Smooth muscle cell (in vitro differentiated cells): ENCODE measurements around the gene SHQ1. TPM values are rescaled to one million over a fixed set of nuclear protein-coding genes. Genes with fewer than 3 reads are reported as not detected.

Experiments
- DNase-seq: peaks from one replicate; lab custom pipeline; 2025; ENCODE audit not compliant: unreplicated experiment; lab: John Stamatoyannopoulos, UW
- H2AFZ ChIP-seq: fragments of 200-600 bp; sonication (generic); 2 replicates; pipeline ENCODE4 v1.6.0; 2016; ENCODE audit warnings: antibody characterized with exemption, low read depth, mild to moderate bottlenecking
- H3F3A ChIP-seq: fragments of 200-600 bp; sonication (generic); 2 replicates; pipeline ENCODE4 v1.6.0; 2017; ENCODE audit warnings: antibody characterized with exemption, low read depth
- H3K27ac ChIP-seq: fragments of 200-600 bp; sonication (generic); 2 replicates; pipeline ENCODE4 v1.5.1; 2016; ENCODE audit warnings: low read depth, mild to moderate bottlenecking
- H3K27me3 ChIP-seq: fragments of 200-600 bp; sonication (generic); 2 replicates; pipeline ENCODE4 v1.6.1; 2016; ENCODE audit warnings: low read depth, mild to moderate bottlenecking
- H3K36me3 ChIP-seq: fragments of 200-600 bp; sonication (generic); 2 replicates; pipeline ENCODE4 v1.5.1; 2016; ENCODE audit warnings: low read depth
- H3K4me1 ChIP-seq: fragments of 200-600 bp; sonication (generic); 2 replicates; pipeline ENCODE4 v1.5.1; 2016; ENCODE audit warnings: low read depth
- H3K4me2 ChIP-seq: fragments of 200-600 bp; sonication (generic); 2 replicates; pipeline ENCODE4 v1.6.0; 2016; ENCODE audit warnings: mild to moderate bottlenecking
- H3K4me3 ChIP-seq: fragments of 200-600 bp; sonication (generic); 2 replicates; pipeline ENCODE4 v1.5.1; 2016; ENCODE audit warnings: mild to moderate bottlenecking
- H3K79me2 ChIP-seq: fragments of 200-600 bp; sonication (generic); 2 replicates; pipeline ENCODE4 v1.6.0; 2016; ENCODE audit warnings: low read depth, mild to moderate bottlenecking
- H3K9ac ChIP-seq: fragments of 200-600 bp; sonication (generic); 2 replicates; pipeline ENCODE4 v1.6.0; 2016; ENCODE audit warnings: low read depth
- H3K9me3 ChIP-seq: fragments of 200-600 bp; sonication (generic); replicated peaks from 2 replicates; pipeline ENCODE4 v1.5.1; 2016; ENCODE audit warnings: low read depth
- H4K20me1 ChIP-seq: fragments of 200-600 bp; sonication (generic); 2 replicates; pipeline ENCODE4 v1.6.0; 2016; ENCODE audit warnings: low read depth
- CTCF ChIP-seq: fragments of 200-600 bp; sonication (generic); IDR thresholded peaks from 2 replicates; pipeline ENCODE4 v1.5.1; 2017; ENCODE audit warnings: borderline replicate concordance, mild to moderate bottlenecking, antibody characterized with exemption; ENCODE audit not compliant: insufficient read depth, poor library complexity, severe bottlenecking
- WGBS: methylation state at CpG from one replicate; pipeline ENCODE4 v1.1.7; 2016; ENCODE audit warnings: low lambda C conversion rate; 5-methylcytosine and 5-hydroxymethylcytosine counted together
- polyA plus RNA-seq: library from polyadenylated mRNA; unstranded; fragments of >200 nt; fragmentation: Nextera tagmentation; extraction: Ambion mirVana; gene quantifications from 2 replicates; pipeline ENCODE4 v1.2.1, GENCODE V29; 2016
- total RNA-seq: library from RNA; depleted of rRNA; stranded (reverse); fragments of >200 nt; gene quantifications from 2 replicates; pipeline ENCODE4 v1.2.3, GENCODE V29; 2014

The SHQ1 gene
- total and polyA plus RNA-seq, 2 experiments from 2014 or later = 13.1 to 14.8 TPM

- no peak for TF ChIP-seq CTCF
- Histone ChIP-seq H3K9me3 (no peaks in the 10 kb centered on the region), H3K36me3 (peaks cover 9% of the 10 kb centered on the region), H3K27me3 (no peaks in the 10 kb centered on the region), H3K9ac (no peak overlapping the region), H3K27ac (no peak overlapping the region), H3F3A (peaks cover 4% of the 10 kb centered on the region), H4K20me1 (peaks cover 19% of the 10 kb centered on the region), H2AFZ (no peak overlapping the region), H3K4me2 (no peak overlapping the region), H3K79me2 (peaks cover 23% of the 10 kb centered on the region), H3K4me3 (no peak overlapping the region), H3K4me1 (no peaks in the 10 kb centered on the region)
- no peak for DNase-seq
- 100% methylated on average over 1 of the region's 1 CpG for WGBS
Observed at GRCh38 chr3:72844436-72844993, 3.7 kb downstream of the SHQ1 start.

GRCh38 chr3:72839057-72839456 is 9.2 kb downstream of the SHQ1 start:
- WGBS = 74% methylated on average over 3 of the region's 3 CpGs

GRCh38 chr3:72836923-72837322 is 11.3 kb downstream of the SHQ1 start:
- Histone ChIP-seq H3K9me3 (no peaks in the 10 kb centered on the region), H3K9ac (no peak overlapping the region), H3K4me1 (no peaks in the 10 kb centered on the region), H3K79me2 (no peaks in the 10 kb centered on the region), H4K20me1 (no peaks in the 10 kb centered on the region), H3K4me3 (no peak overlapping the region), H3F3A (no peaks in the 10 kb centered on the region), H3K4me2 (no peak overlapping the region), H3K27me3 (no peaks in the 10 kb centered on the region), H3K27ac (no peak overlapping the region), H2AFZ (no peak overlapping the region), H3K36me3 (peaks cover 14% of the 10 kb centered on the region)
- WGBS = 97% methylated on average over 3 of the region's 3 CpGs
- TF ChIP-seq CTCF = no peak
- no peak for DNase-seq

More at GRCh38 chr3:72839057-72839456, 9.2 kb downstream of the SHQ1 start:
- Histone ChIP-seq H2AFZ (no peak overlapping the region), H3K27ac (no peak overlapping the region), H3K9ac (no peak overlapping the region), H3K79me2 (no peaks in the 10 kb centered on the region), H3K36me3 (peaks cover 14% of the 10 kb centered on the region), H4K20me1 (peaks cover 5% of the 10 kb centered on the region), H3K4me1 (no peaks in the 10 kb centered on the region), H3K4me2 (no peak overlapping the region), H3F3A (no peaks in the 10 kb centered on the region), H3K27me3 (no peaks in the 10 kb centered on the region), H3K9me3 (no peaks in the 10 kb centered on the region), H3K4me3 (no peak overlapping the region)
- TF ChIP-seq CTCF = no peak
- no peak for DNase-seq

GRCh38 chr3:72836416-72836815 is 11.8 kb downstream of the SHQ1 start:
- H3K4me1 ChIP-seq = no peaks in the 10 kb centered on the region
- H4K20me1 ChIP-seq = no peaks in the 10 kb centered on the region
- H2AFZ ChIP-seq = no peak overlapping the region
- DNase-seq = no peak
- H3F3A ChIP-seq = no peaks in the 10 kb centered on the region
- H3K27me3 ChIP-seq = no peaks in the 10 kb centered on the region
- no peaks in the 10 kb centered on the region for H3K79me2 ChIP-seq
- no peak overlapping the region for H3K4me2 ChIP-seq
- H3K36me3 ChIP-seq = peaks cover 14% of the 10 kb centered on the region
- H3K27ac ChIP-seq = no peak overlapping the region
- no peak overlapping the region for H3K4me3 ChIP-seq
- WGBS = 100% methylated on average over 3 of the region's 3 CpGs
- TF ChIP-seq CTCF = no peak
- no peak overlapping the region for H3K9ac ChIP-seq
- no peaks in the 10 kb centered on the region for H3K9me3 ChIP-seq
